GM23338 (cell line): Measurements from ENCODE around the gene GBP6.

Source experiments
- CREB1 ChIP-seq: fragments of 250-450 bp; sonication (Bioruptor Pico); IDR thresholded peaks from 2 replicates; pipeline ENCODE4 v1.5.0; 2020; ENCODE audit warnings: low read depth, mild to moderate bottlenecking, moderate library complexity
- EZH2 ChIP-seq: fragments of 200-600 bp; sonication (generic); IDR thresholded peaks from one replicate; pipeline ENCODE4 v1.8.0; 2017; ENCODE audit warnings: antibody characterized with exemption, mild to moderate bottlenecking, low read depth; ENCODE audit not compliant: unreplicated experiment
- POLR2AphosphoS5 ChIP-seq: IDR thresholded peaks from 2 replicates; pipeline ENCODE4 v1.6.1; 2016; ENCODE audit warnings: antibody characterized with exemption, low read depth
- TF ChIP-seq, protein P1 (sequence below), 2 experiments: fragments of 200-600 bp in 1 of 2; sonication (generic) in 1 of 2; conservative IDR thresholded peaks; 2 replicates each; pipeline versions ENCODE4 v1.5.1 to v1.6.1; 2016 to 2017; ENCODE audit warnings: antibody characterized with exemption in 2 of 2, low read depth in 2 of 2, mild to moderate bottlenecking in 2 of 2, moderate library complexity in 1 of 2

DNA sequence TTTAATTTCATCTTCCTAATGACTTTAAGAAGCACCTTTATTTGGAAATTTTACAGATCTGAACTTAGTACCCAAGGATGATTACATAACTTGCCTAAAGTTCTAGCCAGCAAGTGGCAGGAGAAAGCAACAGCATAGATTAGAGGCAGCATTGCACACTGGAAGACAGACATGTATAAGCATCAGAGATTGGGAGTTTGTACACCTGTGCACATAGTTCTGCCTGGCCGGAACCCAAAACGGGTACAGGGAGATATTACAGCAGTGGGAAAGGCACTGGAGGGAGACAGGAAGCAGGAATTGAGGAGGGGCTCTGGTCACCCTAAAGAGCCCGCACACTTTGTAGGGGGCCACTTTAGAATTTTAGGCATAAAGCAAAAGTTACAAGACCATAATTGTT, 19.3 kb downstream of the GBP6 start:
- TF ChIP-seq, protein P1, sequence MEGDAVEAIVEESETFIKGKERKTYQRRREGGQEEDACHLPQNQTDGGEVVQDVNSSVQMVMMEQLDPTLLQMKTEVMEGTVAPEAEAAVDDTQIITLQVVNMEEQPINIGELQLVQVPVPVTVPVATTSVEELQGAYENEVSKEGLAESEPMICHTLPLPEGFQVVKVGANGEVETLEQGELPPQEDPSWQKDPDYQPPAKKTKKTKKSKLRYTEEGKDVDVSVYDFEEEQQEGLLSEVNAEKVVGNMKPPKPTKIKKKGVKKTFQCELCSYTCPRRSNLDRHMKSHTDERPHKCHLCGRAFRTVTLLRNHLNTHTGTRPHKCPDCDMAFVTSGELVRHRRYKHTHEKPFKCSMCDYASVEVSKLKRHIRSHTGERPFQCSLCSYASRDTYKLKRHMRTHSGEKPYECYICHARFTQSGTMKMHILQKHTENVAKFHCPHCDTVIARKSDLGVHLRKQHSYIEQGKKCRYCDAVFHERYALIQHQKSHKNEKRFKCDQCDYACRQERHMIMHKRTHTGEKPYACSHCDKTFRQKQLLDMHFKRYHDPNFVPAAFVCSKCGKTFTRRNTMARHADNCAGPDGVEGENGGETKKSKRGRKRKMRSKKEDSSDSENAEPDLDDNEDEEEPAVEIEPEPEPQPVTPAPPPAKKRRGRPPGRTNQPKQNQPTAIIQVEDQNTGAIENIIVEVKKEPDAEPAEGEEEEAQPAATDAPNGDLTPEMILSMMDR (conservative IDR thresholded peaks at IDR 0.05; ENCODE audit: low read depth in 2 of 2): no peak
- TF ChIP-seq EZH2: no peak
- no peak for TF ChIP-seq POLR2AphosphoS5
- no peak for TF ChIP-seq CREB1 (CRISPR knock-in tag)
